ENCODE measurements around the gene MRPL48. TPM values are rescaled to one million over a fixed set of nuclear protein-coding genes. Genes with fewer than 3 reads are reported as not detected.
A peak's percentile ranks its signal among the peaks of the same experiment; 100 is the strongest.

Gene MRPL48
- total and polyA plus RNA-seq, 2 of the 8 experiments (the other 6 are each of a cell fraction or from before 2014, with no cell fraction given), result 34.9 to 59.9 TPM

DNA sequence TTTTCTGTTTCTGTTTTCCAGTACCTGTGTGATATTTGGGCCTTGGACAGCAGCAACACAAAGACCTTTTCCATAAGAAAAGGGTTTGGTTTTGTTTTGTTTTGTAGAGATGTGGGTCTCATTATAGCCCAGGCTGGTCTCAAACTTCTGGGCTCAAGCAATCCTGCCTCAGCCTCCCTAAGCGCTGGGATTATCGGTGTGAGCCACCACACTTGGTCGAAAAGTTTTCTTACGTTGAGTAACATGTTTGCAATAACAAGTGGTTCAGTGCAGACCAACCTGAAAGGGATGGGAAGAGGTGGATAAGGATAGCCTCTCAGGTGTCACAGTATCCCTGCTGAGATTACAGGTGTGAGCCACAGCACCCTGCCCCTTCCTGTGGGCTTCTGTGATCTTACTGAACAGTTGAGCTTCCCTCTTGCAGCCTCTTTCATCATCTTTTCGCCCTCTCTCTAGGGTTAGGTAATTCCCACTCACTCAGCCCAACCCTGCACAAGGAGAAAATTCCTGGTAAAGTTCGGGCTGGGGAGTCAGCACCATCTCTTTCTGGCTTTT is 3.5 kb upstream of the MRPL48 start (continued):
- TF ChIP-seq HDAC2 (IDR thresholded peaks at IDR 0.05; ENCODE audit: borderline replicate concordance in 1 of 2, low read depth in 2 of 2, low read length in 2 of 2) (no peak), ZNF274 (IDR thresholded peaks at IDR 0.05; ENCODE audit: borderline replicate concordance, extremely low read depth, low read length) (no peak), CEBPB (IDR thresholded peaks at IDR 0.05; ENCODE audit: low read depth, low read length) (peak; percentile 95)
- TF ChIP-seq, protein P1, sequence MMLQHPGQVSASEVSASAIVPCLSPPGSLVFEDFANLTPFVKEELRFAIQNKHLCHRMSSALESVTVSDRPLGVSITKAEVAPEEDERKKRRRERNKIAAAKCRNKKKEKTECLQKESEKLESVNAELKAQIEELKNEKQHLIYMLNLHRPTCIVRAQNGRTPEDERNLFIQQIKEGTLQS (IDR thresholded peaks at IDR 0.05; ENCODE audit: insufficient read depth, low read depth, low read length), result 0 out of 2 replicates have a peak, but pooled peaks have one; percentile 11
- TF ChIP-seq, protein P2, sequence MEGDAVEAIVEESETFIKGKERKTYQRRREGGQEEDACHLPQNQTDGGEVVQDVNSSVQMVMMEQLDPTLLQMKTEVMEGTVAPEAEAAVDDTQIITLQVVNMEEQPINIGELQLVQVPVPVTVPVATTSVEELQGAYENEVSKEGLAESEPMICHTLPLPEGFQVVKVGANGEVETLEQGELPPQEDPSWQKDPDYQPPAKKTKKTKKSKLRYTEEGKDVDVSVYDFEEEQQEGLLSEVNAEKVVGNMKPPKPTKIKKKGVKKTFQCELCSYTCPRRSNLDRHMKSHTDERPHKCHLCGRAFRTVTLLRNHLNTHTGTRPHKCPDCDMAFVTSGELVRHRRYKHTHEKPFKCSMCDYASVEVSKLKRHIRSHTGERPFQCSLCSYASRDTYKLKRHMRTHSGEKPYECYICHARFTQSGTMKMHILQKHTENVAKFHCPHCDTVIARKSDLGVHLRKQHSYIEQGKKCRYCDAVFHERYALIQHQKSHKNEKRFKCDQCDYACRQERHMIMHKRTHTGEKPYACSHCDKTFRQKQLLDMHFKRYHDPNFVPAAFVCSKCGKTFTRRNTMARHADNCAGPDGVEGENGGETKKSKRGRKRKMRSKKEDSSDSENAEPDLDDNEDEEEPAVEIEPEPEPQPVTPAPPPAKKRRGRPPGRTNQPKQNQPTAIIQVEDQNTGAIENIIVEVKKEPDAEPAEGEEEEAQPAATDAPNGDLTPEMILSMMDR (IDR thresholded peaks at IDR 0.05; ENCODE audit: control extremely low read depth in 1 of 3, insufficient read depth in 1 of 3, low read depth in 1 of 3, low read length in 3 of 3), result no peak
